Measurements from ENCODE around the gene ACSF3.

Gene ACSF3

GRCh38 chr16:89145406-89146161 lies 51.9 kb downstream of the ACSF3 start:
- DNase-seq (ENCODE audit: low spot score) = no peak

- no peak for DNase-seq (ENCODE audit: low spot score)
Observed at GRCh38 chr16:89146211-89147005, 52.8 kb downstream of the ACSF3 start.

DNA sequence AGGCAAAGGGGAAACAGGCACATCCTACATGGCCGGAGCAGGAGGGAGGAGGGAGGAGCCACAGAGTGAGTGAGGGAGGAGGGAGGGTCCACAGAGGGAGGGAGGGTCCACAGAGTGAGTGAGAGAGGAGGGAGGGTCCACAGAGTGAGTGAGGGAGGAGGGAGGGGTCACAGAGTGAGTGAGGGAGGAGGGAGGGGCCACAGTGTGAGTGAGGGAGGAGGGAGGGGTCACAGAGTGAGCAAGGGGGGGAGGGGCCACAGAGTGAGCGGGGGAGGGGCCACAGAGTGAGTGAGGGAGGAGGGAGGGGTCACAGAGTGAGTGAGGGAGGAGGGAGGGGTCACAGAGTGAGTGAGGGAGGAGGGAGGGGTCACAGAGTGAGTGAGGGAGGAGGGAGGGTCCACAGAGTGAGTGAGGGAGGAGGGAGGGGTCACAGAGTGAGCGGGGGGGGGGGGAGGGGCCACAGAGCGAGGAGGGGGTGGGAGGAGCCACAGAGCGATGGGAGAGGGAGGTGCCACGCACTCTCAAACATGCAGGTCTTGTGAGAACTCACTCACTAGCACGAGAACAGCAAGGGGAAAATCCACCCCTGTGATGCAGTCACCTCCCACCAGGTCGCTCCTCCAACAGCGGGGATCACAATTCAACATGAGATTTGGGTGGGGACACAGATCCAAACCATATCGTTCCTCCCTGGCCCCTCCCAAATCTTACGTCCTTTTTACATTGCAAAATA lies 53.6 kb downstream of the ACSF3 start:
- no peak for DNase-seq (ENCODE audit: low spot score)

- DNase-seq (ENCODE audit: low spot score) = no peak
Observed at GRCh38 chr16:89149386-89149785, 55.7 kb downstream of the ACSF3 start.

DNA sequence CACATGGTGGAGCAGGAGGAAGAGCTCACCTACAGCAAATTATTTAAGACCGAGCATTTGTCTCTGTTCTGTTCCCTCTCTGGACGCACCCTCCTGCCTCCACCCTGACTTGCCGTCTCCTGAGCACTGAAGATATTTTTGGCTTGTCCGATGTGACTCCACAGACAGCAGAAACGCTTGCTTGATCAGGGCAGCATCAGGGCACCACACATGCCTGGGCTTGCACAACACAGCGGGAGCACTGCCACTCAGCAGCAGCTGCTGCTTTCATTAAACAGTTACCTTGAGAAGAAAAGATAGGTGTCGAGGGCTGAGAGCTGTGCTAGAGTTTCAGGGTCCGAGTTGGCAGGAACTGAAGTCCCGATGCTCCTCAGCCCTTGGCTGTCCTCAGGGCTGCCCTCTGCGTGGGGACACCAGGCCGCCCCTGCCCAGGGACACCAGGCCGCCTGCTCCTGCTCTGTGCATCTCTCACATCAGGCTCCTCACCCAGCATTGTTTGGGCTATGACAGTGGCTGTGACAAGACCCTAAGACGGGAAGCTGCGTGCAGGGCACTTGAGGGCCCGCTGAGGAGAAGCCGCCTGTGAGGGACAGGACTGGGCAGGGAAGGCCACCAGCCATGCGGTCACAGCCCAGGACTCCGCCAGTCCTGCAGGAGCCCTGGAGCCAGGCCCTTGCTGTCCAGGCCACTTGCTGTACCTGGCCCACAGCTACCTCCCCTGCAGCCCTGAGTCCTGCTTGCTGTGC lies 56.6 kb downstream of the ACSF3 start:
- DNase-seq (ENCODE audit: low spot score) = no peak

- DNase-seq (ENCODE audit: low spot score) = no peak
Observed at GRCh38 chr16:89150981-89151380, 57.3 kb downstream of the ACSF3 start.

DNA sequence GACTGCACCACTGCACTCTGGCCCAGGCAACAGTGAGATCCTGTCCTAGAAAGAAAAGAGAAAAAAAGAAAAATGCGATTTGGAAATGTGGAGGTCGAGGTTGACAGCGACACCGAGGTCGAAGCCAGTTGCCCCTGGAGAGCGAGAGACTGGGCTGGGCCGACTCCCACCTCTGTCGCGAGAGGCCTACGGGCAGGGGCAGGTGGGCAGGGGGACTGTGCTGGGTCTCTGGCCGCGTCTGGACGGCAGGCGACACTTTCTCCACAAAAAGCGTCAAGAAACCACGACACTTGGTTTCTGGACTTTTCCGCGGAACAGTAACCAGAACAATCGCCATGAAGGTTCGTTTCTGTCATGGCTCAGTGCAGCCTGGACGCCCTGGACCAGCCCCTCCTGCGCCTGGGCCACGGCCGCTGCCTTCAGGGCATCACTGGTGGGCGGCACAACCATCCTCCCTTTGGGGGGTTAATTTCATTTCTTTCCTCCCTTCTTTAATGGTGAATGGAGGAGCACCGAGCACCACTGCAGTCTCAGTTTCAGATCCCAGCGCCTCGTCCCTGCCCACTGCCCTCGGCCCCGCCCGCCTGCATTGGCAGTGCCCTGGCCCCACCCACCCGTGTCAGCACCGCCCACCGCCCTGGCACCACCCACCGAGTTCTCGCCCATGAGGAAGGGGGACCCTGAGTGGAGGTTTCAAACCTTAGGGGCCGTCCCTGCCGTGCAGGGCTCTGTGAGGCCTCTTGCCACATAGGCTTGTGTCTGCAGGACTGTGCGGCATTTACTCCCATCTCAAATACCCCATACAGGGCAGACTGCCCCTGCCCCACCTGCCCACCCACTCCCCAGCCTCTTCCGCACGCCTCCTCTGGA lies 59.4 kb downstream of the ACSF3 start:
- DNase-seq (ENCODE audit: low spot score) = no peak

DNA sequence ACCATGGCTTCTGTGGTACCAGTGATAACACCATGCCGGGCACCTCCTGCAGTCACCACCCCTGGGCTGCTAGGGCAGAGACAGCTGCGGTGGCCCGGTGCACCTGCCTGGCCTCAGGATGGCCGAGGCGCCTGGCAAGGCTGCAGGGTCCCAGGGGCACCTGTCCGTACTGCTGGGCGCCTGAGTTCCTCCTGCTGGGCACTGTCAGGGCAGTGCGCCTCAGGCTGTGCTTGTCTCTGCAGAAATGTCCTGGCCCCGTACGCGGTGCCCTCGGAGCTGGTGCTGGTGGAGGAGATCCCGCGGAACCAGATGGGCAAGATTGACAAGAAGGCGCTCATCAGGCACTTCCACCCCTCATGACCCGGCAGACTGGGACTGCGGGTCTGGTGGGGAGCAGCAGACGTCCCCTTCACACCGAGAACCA lies 60.2 kb downstream of the ACSF3 start:
- no peak for DNase-seq (ENCODE audit: low spot score)

- DNase-seq (ENCODE audit: low spot score) = no peak
Observed at GRCh38 chr16:89154390-89155183, 60.9 kb downstream of the ACSF3 start.

- no peak for DNase-seq (ENCODE audit: low spot score)
Observed at GRCh38 chr16:89155184-89155679, 61.6 kb downstream of the ACSF3 start.

DNA sequence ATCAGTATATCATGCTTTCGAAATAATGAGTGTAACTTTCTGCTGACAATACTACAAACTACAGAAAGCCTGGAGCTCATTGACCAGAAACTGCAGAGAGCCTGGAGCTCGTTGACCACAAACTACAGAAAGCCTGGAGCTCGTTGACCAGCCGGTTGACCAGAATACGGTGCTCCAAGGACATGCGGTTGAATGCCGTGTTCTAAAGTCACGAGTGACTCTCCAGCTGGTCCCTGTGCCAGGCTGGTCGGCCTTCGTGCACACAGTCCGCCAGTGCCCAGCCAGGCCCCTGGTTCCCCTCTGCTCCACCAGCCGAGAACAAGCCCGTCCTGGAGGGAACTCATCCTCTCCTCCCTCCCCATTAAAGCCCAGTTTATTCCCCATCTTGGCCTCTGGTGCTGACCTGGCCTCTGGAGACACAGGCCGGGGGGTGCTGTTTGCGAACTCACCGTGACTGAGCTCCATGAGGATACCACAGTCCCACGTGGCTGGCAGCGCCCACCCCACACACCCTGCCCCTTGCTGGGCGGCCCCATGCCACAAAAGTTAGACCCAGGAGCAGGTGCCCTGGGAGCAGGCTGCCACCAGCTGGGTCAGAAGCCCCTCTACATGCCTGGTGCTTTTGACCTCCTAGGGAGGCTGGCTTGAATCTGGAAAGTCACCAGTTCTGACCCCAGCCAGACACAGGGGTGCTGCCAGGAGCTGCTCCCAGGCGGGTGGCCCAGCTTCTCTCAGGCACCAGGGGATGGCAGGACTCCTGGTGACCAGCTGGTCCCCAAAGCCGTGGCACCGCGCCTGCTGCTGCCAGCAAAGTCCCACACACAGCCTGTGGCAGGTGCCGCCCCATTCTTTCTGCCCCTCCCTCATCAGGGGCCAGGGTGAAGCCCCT lies 62.4 kb downstream of the ACSF3 start:
- DNase-seq (ENCODE audit: low spot score) = no peak

GRCh38 chr16:89156740-89157645 lies 63.3 kb downstream of the ACSF3 start:
- no peak for DNase-seq (ENCODE audit: low spot score)

DNA sequence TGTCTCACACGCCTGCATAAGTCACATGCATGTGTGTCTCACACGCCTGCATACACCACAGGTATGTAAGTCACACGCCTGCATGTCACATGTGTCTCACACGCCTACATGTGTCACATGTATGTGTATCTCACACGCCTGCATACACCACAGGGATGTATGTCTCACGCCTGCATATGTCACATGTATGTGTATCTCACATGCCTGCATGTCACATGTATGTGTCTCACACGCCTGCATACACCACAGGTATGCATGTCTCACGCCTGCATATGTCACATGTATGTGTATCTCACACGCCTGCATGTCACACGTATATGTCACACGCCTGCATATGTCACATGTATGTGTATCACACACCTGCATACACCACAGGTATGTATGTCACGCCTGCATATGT lies 64.1 kb downstream of the ACSF3 start:
- DNase-seq (ENCODE audit: low spot score) = no peak

DNA sequence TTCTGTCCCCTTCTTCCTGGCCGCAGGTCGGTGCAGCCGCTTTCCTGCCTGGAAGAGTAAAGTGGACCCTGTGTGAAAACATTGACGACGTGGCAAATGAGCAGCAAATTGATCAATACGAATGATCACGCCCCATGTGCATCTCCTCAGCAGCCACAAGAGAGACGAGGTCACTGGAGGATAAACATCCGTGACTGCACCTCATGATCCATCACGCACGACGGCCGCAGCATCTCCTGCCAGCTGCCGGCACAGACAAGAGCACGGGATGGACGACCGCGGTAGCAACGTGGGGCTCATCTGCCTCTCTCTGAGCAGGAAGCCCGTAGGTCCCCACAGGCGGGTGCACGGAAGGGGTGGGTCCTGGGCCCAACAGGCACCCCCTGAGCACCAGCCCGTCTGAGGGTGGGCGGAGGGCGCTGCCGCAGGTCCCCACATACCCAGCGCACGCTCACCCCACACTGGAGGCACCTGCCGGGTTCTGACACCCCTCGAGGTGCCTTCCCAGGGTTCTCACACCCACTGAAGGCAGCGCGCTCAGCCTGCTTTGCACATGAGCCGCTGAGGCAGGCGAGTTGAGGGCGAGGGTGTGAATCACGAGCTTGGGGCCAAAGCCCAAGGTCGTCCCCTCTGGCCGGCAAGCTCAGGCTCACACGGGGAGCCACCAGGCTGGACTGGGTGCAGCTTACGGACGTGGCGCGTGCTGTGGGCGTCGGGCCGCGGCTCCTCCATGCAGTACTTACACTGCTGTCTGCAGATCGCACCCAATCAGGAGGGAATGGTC lies 65.6 kb downstream of the ACSF3 start:
- no peak for DNase-seq (ENCODE audit: low spot score)

DNA sequence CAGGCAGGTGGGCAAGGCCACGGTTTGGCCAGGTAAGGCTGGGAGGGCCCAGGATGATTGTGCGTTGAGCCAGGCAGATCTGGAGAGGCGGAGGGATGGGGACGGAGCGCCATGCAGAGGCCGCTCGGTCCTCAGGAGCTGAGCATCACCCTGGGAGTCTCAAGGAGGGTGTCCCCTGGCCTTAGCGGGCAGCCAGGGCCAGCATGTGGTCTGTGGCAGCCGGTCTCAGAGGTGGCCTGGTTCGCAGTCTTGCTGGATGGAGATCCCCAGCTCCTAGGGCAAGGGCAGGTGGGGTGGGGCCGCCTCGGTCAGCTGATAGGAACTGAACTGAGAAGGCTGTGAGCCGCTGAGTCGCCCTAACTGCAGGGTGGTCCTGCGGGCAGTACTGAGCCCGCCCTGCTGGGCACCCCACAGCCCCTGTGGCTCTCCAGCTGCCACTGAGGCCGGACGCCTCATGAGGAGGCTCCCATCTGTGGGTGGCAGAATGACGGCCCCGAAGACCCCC lies 66.2 kb downstream of the ACSF3 start:
- DNase-seq (ENCODE audit: low spot score) = no peak

DNA sequence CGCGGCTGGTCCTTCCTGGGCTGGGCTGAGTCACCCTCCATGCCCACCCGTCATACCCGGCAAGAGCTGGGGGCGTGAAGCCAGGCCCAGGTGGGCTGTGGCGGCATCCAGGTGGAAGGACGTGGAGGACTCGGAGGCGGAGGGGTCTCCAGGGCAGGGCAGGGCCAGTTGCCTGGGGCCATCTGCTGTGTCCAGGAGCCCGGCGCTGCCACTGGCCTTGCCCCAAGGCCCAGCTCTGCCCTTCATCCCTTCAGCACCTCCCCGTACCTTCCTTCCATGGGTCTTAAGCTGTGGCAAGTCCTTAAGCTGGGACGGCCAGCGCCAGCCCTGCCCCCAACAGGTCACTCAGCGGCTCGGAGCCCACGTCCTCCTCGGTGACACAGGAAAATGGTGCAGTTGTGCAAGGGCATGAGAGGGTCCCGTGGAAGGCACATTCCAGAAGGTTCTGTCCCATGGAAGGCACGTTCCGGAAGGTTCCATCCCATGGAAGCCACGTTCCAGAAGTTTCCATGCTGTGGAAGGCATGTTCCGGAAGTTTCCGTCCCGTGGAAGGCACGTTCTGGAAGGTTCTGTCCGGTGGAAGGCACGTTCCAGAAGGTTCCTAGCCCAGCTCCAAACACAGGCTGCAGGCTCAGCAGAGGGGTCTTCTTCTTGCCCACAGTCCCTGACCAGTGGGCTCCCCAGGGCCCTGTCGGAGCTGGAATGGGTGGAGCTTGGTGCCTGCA lies 67.5 kb downstream of the ACSF3 start:
- DNase-seq (ENCODE audit: low spot score) = no peak

Data from SK-N-DZ (cell line).